GM04503 (cell line): ENCODE results near the gene MAP3K15.

Experiments
- DNase-seq: peaks from one replicate; pipeline ENCODE4 v3.0.0-alpha.2; 2012; ENCODE audit warnings: low read depth

Gene MAP3K15

DNA sequence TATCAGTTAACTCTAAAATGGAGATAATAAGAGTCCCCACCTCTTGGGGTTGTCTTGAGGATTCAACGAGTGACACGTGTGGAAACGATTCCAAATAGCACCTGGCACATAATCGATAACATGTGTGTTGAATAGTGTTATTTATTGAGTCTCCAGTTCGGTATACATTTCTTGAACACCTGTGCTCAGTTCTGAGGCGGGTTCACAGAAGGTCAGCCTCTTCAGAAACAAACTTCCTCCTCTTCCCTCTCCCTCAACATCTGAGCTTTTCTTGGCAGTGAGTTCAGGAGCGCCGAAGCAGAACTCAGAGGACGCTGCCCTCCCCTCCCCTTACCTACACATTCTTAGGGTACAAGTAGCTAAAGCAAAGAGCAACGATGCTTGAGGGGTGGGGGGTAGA is 170.6 kb downstream of the MAP3K15 start:
- no peak for DNase-seq

DNA sequence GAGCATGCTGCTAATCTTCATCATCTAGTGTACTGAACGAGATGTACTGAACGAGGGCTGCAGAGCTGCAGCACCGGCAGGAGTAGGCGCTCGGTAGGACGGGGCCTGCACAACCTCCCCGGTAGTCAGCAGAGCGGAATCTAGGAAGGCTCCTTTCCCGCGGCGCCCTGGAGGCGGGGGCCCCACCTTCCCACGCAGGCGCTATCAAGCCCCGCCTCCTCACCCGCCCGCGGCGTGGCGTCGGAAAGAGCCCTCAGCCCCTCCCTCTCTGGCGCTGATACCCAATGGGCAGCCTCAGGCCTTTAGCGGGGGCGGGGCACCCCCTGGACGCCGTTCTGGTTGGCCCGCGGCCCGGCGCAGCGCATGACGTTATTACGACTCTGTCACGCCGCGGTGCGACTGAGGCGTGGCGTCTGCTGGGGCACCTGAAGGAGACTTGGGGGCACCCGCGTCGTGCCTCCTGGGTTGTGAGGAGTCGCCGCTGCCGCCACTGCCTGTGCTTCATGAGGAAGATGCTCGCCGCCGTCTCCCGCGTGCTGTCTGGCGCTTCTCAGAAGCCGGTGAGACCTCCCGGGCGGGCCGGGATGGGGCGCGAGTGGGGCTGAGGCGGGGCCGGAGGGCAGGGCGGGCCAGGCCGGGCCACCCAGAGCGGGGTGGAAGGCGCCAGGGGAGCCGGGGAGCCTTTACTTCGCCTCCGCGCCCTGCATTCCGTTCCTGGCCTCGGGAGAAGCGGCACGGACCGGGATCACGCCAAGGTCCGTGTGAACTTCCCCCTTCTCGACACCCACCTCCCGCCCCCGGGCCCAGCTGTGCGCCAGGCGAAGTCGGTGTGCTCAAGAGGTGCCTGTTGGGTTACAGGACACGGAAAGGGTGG is 171.5 kb downstream of the MAP3K15 start, which contains the start of gene PDHA1:
PDHA1 (plus strand) TSS at position 393 of the 874 bp plus-strand sequence; CDS start at position 504, 111 bp downstream.
- DNase-seq, result peak; percentile 42

GRCh38 chrX:19343085-19343534 is 172.2 kb downstream of the MAP3K15 start:
- DNase-seq, result no peak

DNA sequence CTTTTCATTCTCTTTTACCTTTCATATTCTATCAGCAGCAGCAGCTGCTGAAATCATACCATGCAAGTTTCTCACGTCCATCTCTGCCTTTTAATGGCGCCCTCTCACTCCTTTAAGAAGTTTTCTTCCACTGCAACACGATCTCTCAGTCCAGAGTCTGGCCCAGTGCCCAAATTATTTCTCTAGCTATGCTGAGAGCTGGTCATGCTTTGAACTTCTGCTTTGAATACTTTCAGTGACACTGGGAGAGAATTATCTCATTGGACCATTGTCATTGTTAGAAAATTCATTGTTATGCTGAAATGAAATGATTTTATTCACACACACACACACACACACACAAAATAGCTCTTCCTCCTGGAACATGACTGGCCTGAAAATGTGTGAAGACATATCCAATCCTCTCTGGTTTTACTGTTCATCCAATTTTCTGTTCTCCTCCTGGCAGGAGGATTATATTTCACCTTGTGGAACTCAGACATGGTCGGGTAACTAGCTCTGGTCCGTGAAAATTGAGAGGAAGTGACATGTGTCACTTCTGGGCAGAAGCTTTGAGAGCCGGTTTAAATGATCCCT is 172.9 kb downstream of the MAP3K15 start:
- DNase-seq, result no peak

- DNase-seq, result no peak
These were observed 180.2 kb downstream of the MAP3K15 start for GRCh38 chrX:19334945-19335626.

DNA sequence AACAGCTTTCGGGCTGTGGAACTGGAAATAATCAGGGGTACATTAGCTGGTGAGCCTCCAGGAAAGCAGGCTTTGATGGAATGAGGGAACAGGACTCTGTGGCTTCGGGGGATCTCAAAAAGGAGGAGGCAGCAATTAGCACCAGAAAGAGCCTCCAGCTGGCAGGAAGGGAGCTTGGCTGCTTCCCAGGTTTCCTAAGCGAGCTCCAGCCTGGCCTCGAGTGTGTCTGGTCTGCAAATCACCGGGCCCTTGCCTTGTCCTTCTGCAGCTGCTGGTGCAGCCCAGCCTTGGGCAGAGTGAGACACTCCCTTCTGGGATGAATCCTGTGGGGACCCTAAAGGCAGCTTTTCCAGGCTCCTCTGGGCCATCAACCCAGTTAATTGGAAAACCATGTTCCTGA is 182.3 kb downstream of the MAP3K15 start:
- no peak for DNase-seq

- DNase-seq, result no peak
These were observed 183.5 kb downstream of the MAP3K15 start for GRCh38 chrX:19331831-19332230.

DNA sequence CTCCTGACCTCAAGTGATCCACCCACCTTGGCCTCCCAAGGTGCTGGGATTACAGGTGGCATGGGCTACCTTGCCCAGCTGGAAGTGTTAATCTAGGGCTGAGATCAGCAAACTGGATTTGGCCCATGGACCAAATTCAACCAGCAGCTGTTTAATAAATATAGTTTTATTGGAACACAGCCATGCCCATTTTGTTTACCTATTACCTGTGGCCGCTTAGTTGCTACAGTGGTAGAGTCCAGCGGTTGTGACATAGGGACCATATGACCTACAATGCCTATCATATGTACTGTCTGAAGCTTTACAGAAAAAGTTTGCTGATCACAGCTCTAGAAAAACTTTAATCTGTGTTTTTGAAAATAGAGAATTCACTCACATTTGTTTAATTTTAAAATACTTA is 188.7 kb downstream of the MAP3K15 start:
- no peak for DNase-seq
